Esophagus squamous epithelium (tissue), 4 donors: ENCODE data around the gene MCUB.

ENCODE experiments used
- CTCF ChIP-seq, 6 experiments: fragments of 450-650 bp in 4 of 6; fragments of 200-600 bp in 2 of 6; sonication (generic) in 2 of 6; IDR thresholded peaks; one replicate each; pipeline ENCODE4 v1.5.1; 2016 to 2019; ENCODE audit warnings: antibody characterized with exemption in 6 of 6, mild to moderate bottlenecking in 4 of 6, moderate library complexity in 4 of 6
- POLR2A ChIP-seq, 4 donors: fragments of 450-650 bp; IDR thresholded peaks; one replicate each; pipeline ENCODE4 v1.6.1; 2017; ENCODE audit warnings: antibody characterized with exemption in 4 of 4, mild to moderate bottlenecking in 4 of 4, moderate library complexity in 3 of 4

- TF ChIP-seq CTCF (IDR thresholded peaks at IDR 0.05): no peak
- no peak for TF ChIP-seq POLR2A (IDR thresholded peaks at IDR 0.05)
Observed at GRCh38 chr4:109627361-109627760, 67.3 kb downstream of the MCUB start.
